ENCODE measurements around the gene WWC2.

The WWC2 gene

DNA sequence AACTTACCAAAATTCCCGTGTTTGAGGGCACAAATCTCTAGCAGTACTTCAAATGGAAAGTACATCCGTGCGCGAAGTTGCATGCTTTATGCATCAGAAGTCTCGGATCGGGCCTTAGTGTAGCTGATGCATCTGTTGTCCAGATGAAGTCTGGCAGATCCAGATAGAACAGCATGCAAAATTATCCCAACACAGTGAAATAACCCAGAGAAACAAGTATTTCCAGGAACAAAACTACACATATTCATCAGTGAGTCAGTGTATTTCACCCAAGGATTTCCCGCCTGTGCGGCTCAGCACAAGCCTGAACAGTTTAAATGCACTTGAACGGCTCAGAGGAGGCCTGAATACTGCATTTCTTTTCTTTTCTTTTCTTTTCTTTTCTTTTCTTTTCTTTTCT, 250.6 kb downstream of the WWC2 start:
- no peaks in the 10 kb centered on the region for H3K79me2 ChIP-seq (ENCODE audit: insufficient read depth, low read length)
- no peaks in the 10 kb centered on the region for H3K36me3 ChIP-seq (ENCODE audit: insufficient read depth, low read length)
- no peaks in the 10 kb centered on the region for H3K9me2 ChIP-seq (replicated peaks; ENCODE audit: low read depth, low read length)
- H3K4me1 ChIP-seq (ENCODE audit: insufficient read depth, low read length, poor library complexity, severe bottlenecking), result no peaks in the 10 kb centered on the region
- H3K27me3 ChIP-seq (ENCODE audit: insufficient read depth, low read length, poor library complexity, severe bottlenecking), result no peaks in the 10 kb centered on the region
- H4K20me1 ChIP-seq (ENCODE audit: insufficient read depth, low read length, poor library complexity, severe bottlenecking), result no peaks in the 10 kb centered on the region
- H3F3A ChIP-seq (ENCODE audit: low read depth), result no peaks in the 10 kb centered on the region
- no peak overlapping the region for H3K9ac ChIP-seq (ENCODE audit: low read depth, low read length, poor library complexity, severe bottlenecking)
- no peak overlapping the region for H3K4me2 ChIP-seq (ENCODE audit: low read depth, low read length, poor library complexity, severe bottlenecking)
- H2AFZ ChIP-seq (ENCODE audit: low read length), result no peak overlapping the region
- no peaks in the 10 kb centered on the region for H3K9me3 ChIP-seq (ENCODE audit: insufficient read depth, low read depth, low read length)
- H3K4me3 ChIP-seq (ENCODE audit: low read length, poor library complexity, severe bottlenecking), result no peak overlapping the region
- TF ChIP-seq, protein P1, sequence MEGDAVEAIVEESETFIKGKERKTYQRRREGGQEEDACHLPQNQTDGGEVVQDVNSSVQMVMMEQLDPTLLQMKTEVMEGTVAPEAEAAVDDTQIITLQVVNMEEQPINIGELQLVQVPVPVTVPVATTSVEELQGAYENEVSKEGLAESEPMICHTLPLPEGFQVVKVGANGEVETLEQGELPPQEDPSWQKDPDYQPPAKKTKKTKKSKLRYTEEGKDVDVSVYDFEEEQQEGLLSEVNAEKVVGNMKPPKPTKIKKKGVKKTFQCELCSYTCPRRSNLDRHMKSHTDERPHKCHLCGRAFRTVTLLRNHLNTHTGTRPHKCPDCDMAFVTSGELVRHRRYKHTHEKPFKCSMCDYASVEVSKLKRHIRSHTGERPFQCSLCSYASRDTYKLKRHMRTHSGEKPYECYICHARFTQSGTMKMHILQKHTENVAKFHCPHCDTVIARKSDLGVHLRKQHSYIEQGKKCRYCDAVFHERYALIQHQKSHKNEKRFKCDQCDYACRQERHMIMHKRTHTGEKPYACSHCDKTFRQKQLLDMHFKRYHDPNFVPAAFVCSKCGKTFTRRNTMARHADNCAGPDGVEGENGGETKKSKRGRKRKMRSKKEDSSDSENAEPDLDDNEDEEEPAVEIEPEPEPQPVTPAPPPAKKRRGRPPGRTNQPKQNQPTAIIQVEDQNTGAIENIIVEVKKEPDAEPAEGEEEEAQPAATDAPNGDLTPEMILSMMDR (conservative IDR thresholded peaks at IDR 0.05; ENCODE audit: low read length), result no peak
- no peak for TF ChIP-seq EZH2phosphoT487 (IDR thresholded peaks at IDR 0.05; ENCODE audit: borderline replicate concordance)

DNA sequence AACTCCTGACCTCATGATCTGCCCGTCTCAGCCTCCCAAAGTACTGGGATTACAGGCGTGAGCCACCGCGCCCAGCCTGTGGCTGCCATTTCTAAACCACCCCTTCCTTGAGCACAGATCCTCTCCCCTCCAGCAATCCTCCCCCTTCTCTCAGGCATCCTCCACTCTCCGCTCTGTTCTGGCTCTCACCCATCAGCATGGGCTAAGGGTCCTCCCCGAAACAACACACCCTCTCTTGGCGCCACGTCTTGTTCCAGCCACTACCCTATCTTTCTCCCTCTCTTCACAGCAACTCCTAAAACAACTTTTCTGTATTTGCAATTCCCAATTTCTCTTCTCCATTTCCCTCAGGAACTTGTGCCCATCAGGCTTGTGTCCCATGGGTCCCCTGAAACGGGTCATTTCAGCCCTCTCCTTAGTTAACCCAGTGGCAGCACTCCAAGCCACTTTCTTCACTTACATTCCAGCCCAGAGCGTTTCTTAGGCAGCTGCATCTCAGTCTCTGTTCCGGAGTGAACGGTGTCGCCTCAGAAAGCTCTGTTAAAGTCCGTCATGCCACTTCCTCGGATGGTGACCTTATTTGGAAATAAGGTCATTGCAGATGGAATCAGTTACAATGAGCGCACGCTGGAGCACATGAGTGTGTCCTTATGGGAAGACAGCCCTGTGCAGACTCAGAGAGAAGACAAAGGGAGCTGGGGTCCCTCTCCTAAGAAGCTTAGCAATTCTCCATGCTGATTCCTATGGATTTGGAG, 251.4 kb downstream of the WWC2 start:
- Histone ChIP-seq H3K9me2 (replicated peaks; ENCODE audit: low read depth, low read length) (no peaks in the 10 kb centered on the region), H3K79me2 (ENCODE audit: insufficient read depth, low read length) (no peaks in the 10 kb centered on the region), H3K9me3 (ENCODE audit: insufficient read depth, low read depth, low read length) (no peaks in the 10 kb centered on the region), H3K27me3 (ENCODE audit: insufficient read depth, low read length, poor library complexity, severe bottlenecking) (no peaks in the 10 kb centered on the region), H3K36me3 (ENCODE audit: insufficient read depth, low read length) (no peaks in the 10 kb centered on the region), H3K9ac (ENCODE audit: low read depth, low read length, poor library complexity, severe bottlenecking) (no peak overlapping the region), H3F3A (ENCODE audit: low read depth) (no peaks in the 10 kb centered on the region), H4K20me1 (ENCODE audit: insufficient read depth, low read length, poor library complexity, severe bottlenecking) (no peaks in the 10 kb centered on the region), H3K4me1 (ENCODE audit: insufficient read depth, low read length, poor library complexity, severe bottlenecking) (no peaks in the 10 kb centered on the region), H3K4me2 (ENCODE audit: low read depth, low read length, poor library complexity, severe bottlenecking) (no peak overlapping the region), H2AFZ (ENCODE audit: low read length) (no peak overlapping the region), H3K4me3 (ENCODE audit: low read length, poor library complexity, severe bottlenecking) (no peak overlapping the region)
- TF ChIP-seq, protein P1 (conservative IDR thresholded peaks at IDR 0.05; ENCODE audit: low read length), result no peak
- TF ChIP-seq EZH2phosphoT487 (IDR thresholded peaks at IDR 0.05; ENCODE audit: borderline replicate concordance), result no peak

DNA sequence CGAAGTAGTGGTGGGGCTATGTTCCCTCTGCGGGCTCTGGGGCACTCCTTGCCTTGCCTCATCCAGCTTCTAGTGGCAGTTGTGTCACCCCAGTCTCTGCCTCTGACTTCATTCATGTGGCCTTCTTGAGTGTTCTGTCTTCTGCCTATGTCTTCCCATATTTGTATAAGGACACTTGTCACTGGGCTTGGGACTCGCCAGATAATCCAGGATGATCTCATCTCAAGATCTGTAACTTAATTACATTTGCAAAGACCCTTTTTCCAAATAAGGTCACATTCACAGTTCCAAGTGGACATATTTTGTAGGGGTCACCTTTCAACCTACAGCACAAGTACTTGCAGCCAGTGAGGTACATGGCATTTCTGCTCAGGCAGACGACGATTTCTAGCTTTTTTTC, 253.5 kb downstream of the WWC2 start:
- no peaks in the 10 kb centered on the region for H3K9me2 ChIP-seq (replicated peaks; ENCODE audit: low read depth, low read length)
- H3K9me3 ChIP-seq (ENCODE audit: insufficient read depth, low read depth, low read length), result no peaks in the 10 kb centered on the region
- H2AFZ ChIP-seq (ENCODE audit: low read length), result no peak overlapping the region

More for the DNA sequence above, 253.5 kb downstream of the WWC2 start:
- H3K36me3 ChIP-seq (ENCODE audit: insufficient read depth, low read length), result no peaks in the 10 kb centered on the region
- H3K4me2 ChIP-seq (ENCODE audit: low read depth, low read length, poor library complexity, severe bottlenecking), result no peak overlapping the region
- no peak overlapping the region for H3K4me3 ChIP-seq (ENCODE audit: low read length, poor library complexity, severe bottlenecking)
- no peaks in the 10 kb centered on the region for H3K4me1 ChIP-seq (ENCODE audit: insufficient read depth, low read length, poor library complexity, severe bottlenecking)
- TF ChIP-seq, protein P1 (conservative IDR thresholded peaks at IDR 0.05; ENCODE audit: low read length), result no peak
- TF ChIP-seq EZH2phosphoT487 (IDR thresholded peaks at IDR 0.05; ENCODE audit: borderline replicate concordance), result no peak
- H3K27me3 ChIP-seq (ENCODE audit: insufficient read depth, low read length, poor library complexity, severe bottlenecking), result no peaks in the 10 kb centered on the region
- H3K9ac ChIP-seq (ENCODE audit: low read depth, low read length, poor library complexity, severe bottlenecking), result no peak overlapping the region
- no peaks in the 10 kb centered on the region for H4K20me1 ChIP-seq (ENCODE audit: insufficient read depth, low read length, poor library complexity, severe bottlenecking)
- no peaks in the 10 kb centered on the region for H3K79me2 ChIP-seq (ENCODE audit: insufficient read depth, low read length)
- H3F3A ChIP-seq (ENCODE audit: low read depth), result no peaks in the 10 kb centered on the region

Data from Loucy (cell line).